Measurements from ENCODE around the gene PLEKHA6. TPM values are rescaled to one million over a fixed set of nuclear protein-coding genes. Genes with fewer than 3 reads are reported as not detected.

The PLEKHA6 gene
- total and polyA plus RNA-seq, 2 of the 4 experiments (the other 2 are of a cell fraction), result 8.2 to 19.9 TPM

GRCh38 chr1:204271970-204272369 is 87.8 kb downstream of the PLEKHA6 start:
- Histone ChIP-seq H3K79me1 (ENCODE audit: low read depth in 1 of 2, low read length in 2 of 2) (no peaks in the 10 kb centered on the region), H3K18ac (ENCODE audit: low read depth, low read length) (no peak overlapping the region), H4K8ac (ENCODE audit: low read depth in 2 of 2, low read length in 2 of 2) (no peak overlapping the region), H3K56ac (ENCODE audit: extremely low read depth, insufficient read depth, low read length) (no peak overlapping the region), H2AFZ (replicated peaks; ENCODE audit: low read length, poor library complexity) (no peak overlapping the region), H3K4me1 (ENCODE audit: control insufficient read depth, insufficient read depth, low read length) (no peaks in the 10 kb centered on the region), H2AK9ac (replicated peaks; ENCODE audit: low read depth, low read length, poor library complexity) (no peak overlapping the region), H3K14ac (replicated peaks; ENCODE audit: low read depth, low read length) (no peak overlapping the region), H2AK5ac (ENCODE audit: low read depth, low read length) (no peak overlapping the region), H4K5ac (ENCODE audit: low read depth, low read length) (no peak overlapping the region), H2BK120ac (ENCODE audit: low read depth, low read length) (no peak overlapping the region), H3K4me2 (ENCODE audit: low read depth, low read length) (no peak overlapping the region), H3K9me3 (ENCODE audit: control insufficient read depth, insufficient read depth, low read length) (no peaks in the 10 kb centered on the region), H3K27ac (ENCODE audit: insufficient read depth, low read length) (no peak overlapping the region), H2BK5ac (ENCODE audit: low read depth, low read length, poor library complexity, severe bottlenecking) (no peak overlapping the region), H4K20me1 (ENCODE audit: insufficient read depth, low read length) (no peaks in the 10 kb centered on the region), H3K4ac (ENCODE audit: low read depth, low read length) (no peak overlapping the region), H2BK20ac (ENCODE audit: low read depth, low read length) (no peak overlapping the region), H3K9ac (ENCODE audit: low read depth, low read length) (no peak overlapping the region), H3K23ac (ENCODE audit: low read depth, low read length) (no peak overlapping the region), H3K36me3 (ENCODE audit: control insufficient read depth, insufficient read depth, low read length) (peaks cover 36% of the 10 kb centered on the region), H2BK15ac (ENCODE audit: low read depth, low read length) (no peak overlapping the region), H3K9me1 (ENCODE audit: insufficient read depth, low read length) (peaks cover under 1% of the 10 kb centered on the region; the same call in 1 of the 2 replicates), H3K4me3 (ENCODE audit: insufficient read depth, low read depth, low read length) (no peak overlapping the region), H3K27me3 (ENCODE audit: control insufficient read depth, insufficient read depth, low read length) (peaks cover 3% of the 10 kb centered on the region; the same call in 1 of the 2 replicates), H4K91ac (ENCODE audit: insufficient read depth, low read depth, low read length) (no peak overlapping the region)
- dilution Hi-C loops (cut with HindIII; ENCODE audit: low sequenced_read_pairs, unreplicated experiment) (no loop called here), intact Hi-C loops (cut with micrococcal nuclease) (no loop called here), in situ Hi-C loops (cut with MboI; ENCODE audit: low sequenced_read_pairs) (no loop called here)
- no peak for TF ChIP-seq ELK1 (IDR thresholded peaks at IDR 0.05; ENCODE audit: borderline replicate concordance, low read depth, low read length)
- TF ChIP-seq CHD1 (IDR thresholded peaks at IDR 0.05; ENCODE audit: low read depth, low read length), result no peak
- TF ChIP-seq CTCF (conservative IDR thresholded peaks at IDR 0.05; ENCODE audit: low read depth, low read length), result no peak
- TF ChIP-seq MXI1 (IDR thresholded peaks at IDR 0.05; ENCODE audit: borderline replicate concordance, low read depth, low read length), result no peak
- TF ChIP-seq FOS (IDR thresholded peaks at IDR 0.05; ENCODE audit: low read depth, low read length), result no peak
- TF ChIP-seq NFE2L2 (IDR thresholded peaks at IDR 0.05; ENCODE audit: low read depth, low read length), result no peak
- no peak for TF ChIP-seq SMC3 (IDR thresholded peaks at IDR 0.05; ENCODE audit: low read depth, low read length)
- no peak for TF ChIP-seq CEBPB (IDR thresholded peaks at IDR 0.05; ENCODE audit: low read depth, low read length)
- no peak for TF ChIP-seq BHLHE40 (IDR thresholded peaks at IDR 0.05; ENCODE audit: low read depth, low read length)
- TF ChIP-seq MAZ (IDR thresholded peaks at IDR 0.05; ENCODE audit: borderline replicate concordance, low read depth, low read length), result no peak
- no peak for TF ChIP-seq POLR2A (IDR thresholded peaks at IDR 0.05; ENCODE audit: low read depth, low read length)
- no peak for TF ChIP-seq RCOR1 (IDR thresholded peaks at IDR 0.05; ENCODE audit: insufficient replicate concordance, low read length)
- no peak for TF ChIP-seq MAFK (IDR thresholded peaks at IDR 0.05; ENCODE audit: low read depth, low read length)
- TF ChIP-seq RFX5 (IDR thresholded peaks at IDR 0.05; ENCODE audit: low read depth, low read length), result no peak
- TF ChIP-seq RAD21 (IDR thresholded peaks at IDR 0.05; ENCODE audit: low read length), result no peak
- TF ChIP-seq USF2 (IDR thresholded peaks at IDR 0.05; ENCODE audit: low read depth, low read length), result no peak
- 88% methylated on average over 3 of the region's 6 CpGs; no CpG with 5 or more reads in 1 of the 2 experiments for WGBS, 2 experiments (ENCODE audit: extremely low coverage in 2 of 2, insufficient read length in 1 of 2)
- ATAC-seq (ENCODE audit: low read depth) (no peak), DNase-seq (no peak)
- CTCF ChIA-PET, result interaction anchor here (0.9 kb wide), 1 partner anchor 13 kb away, joined by 4 read pairs; no protein-coding TSS in a partner anchor
- POLR2A ChIA-PET (ENCODE audit: unreplicated experiment), result no interaction called here
- no TSS peak for BruUV-seq (replicated peaks)

Measured in IMR-90 (cell line).